Fibroblast of mammary gland (primary cell): ENCODE measurements around the gene PDE2A.
"Not testable (repeated sequence)": the region's sequence is repeated elsewhere in the genome, so short reads cannot be mapped to it uniquely, and the experiment has no call there.

Experiments used
- DNase-seq: peaks from one replicate; pipeline ENCODE4 v3.0.0-alpha.2; 2010; ENCODE audit warnings: low read depth
- H3K4me3 ChIP-seq: 2 replicates; pipeline ENCODE4 v1.5.1; 2011; ENCODE audit warnings: low read depth, mild to moderate bottlenecking, low read length, moderate library complexity; ENCODE audit not compliant: control insufficient read depth
- CTCF ChIP-seq: conservative IDR thresholded peaks from 2 replicates; pipeline ENCODE4 v1.5.1; 2011; ENCODE audit warnings: low read depth, low read length, inconsistent platforms; ENCODE audit not compliant: control insufficient read depth, insufficient read depth

Gene PDE2A

GRCh38 chr11:72570893-72571661 is 103.1 kb downstream of the PDE2A start:
- H3K4me3 ChIP-seq = no peak overlapping the region
- no peak for TF ChIP-seq CTCF
- DNase-seq = no peak

GRCh38 chr11:72569966-72570892 is 104.0 kb downstream of the PDE2A start:
- DNase-seq = peak; percentile 92
- TF ChIP-seq CTCF = no peak
- H3K4me3 ChIP-seq = no peak overlapping the region

GRCh38 chr11:72568861-72569260 is 105.4 kb downstream of the PDE2A start:
- no peak overlapping the region for H3K4me3 ChIP-seq
- peak; percentile 68 for DNase-seq
- TF ChIP-seq CTCF = no peak

- no peak overlapping the region for H3K4me3 ChIP-seq
- no peak for DNase-seq
- TF ChIP-seq CTCF = no peak
Measured at GRCh38 chr11:72562431-72562830, 111.8 kb downstream of the PDE2A start.

GRCh38 chr11:72561856-72562255 is 112.4 kb downstream of the PDE2A start:
- no peak overlapping the region for H3K4me3 ChIP-seq
- DNase-seq = no peak
- no peak for TF ChIP-seq CTCF

GRCh38 chr11:72560864-72561263 is 113.4 kb downstream of the PDE2A start:
- H3K4me3 ChIP-seq, DNase-seq: not testable (repeated sequence)

- no peak for DNase-seq
- H3K4me3 ChIP-seq = no peak overlapping the region
- TF ChIP-seq CTCF = no peak
Measured at GRCh38 chr11:72556433-72556832, 117.8 kb downstream of the PDE2A start.

- not testable (repeated sequence) for H3K4me3 ChIP-seq, DNase-seq
Measured at GRCh38 chr11:72555014-72555522, 119.2 kb downstream of the PDE2A start.
